ENCODE data around the gene MAP3K14.
A peak's percentile ranks its signal among the peaks of the same experiment; 100 is the strongest.
"Not testable (repeated sequence)": the region's sequence is repeated elsewhere in the genome, so short reads cannot be mapped to it uniquely, and the experiment has no call there.

The MAP3K14 gene

GRCh38 chr17:45316434-45317110 is at the start of gene MAP3K14:
TSS of gene MAP3K14 (minus strand) at chr17:45317020. CDS start at chr17:45290745, 26,275 bp downstream.
- no peak for DNase-seq

GRCh38 chr17:45366049-45366448 is 49.2 kb upstream of the MAP3K14 start:
- no peak for DNase-seq

- DNase-seq, result no peak
Observed at GRCh38 chr17:45364531-45365390, 47.9 kb upstream of the MAP3K14 start.

- DNase-seq, result no peak
Observed at GRCh38 chr17:45363498-45363897, 46.7 kb upstream of the MAP3K14 start.

- no peak for DNase-seq
Observed at GRCh38 chr17:45361976-45362375, 45.2 kb upstream of the MAP3K14 start.

- DNase-seq, result no peak
Observed at GRCh38 chr17:45361451-45361850, 44.6 kb upstream of the MAP3K14 start.

- no peak for DNase-seq
Observed at GRCh38 chr17:45357364-45357997, 40.7 kb upstream of the MAP3K14 start.

- no peak for DNase-seq
Observed at GRCh38 chr17:45355087-45355486, 38.3 kb upstream of the MAP3K14 start.

GRCh38 chr17:45353043-45353442 is 36.2 kb upstream of the MAP3K14 start:
- no peak for DNase-seq

GRCh38 chr17:45351831-45352230 is 35.0 kb upstream of the MAP3K14 start:
- no peak for DNase-seq

- DNase-seq, result no peak
Observed at GRCh38 chr17:45347444-45347843, 30.6 kb upstream of the MAP3K14 start.

GRCh38 chr17:45346216-45347015 is 29.6 kb upstream of the MAP3K14 start:
- DNase-seq, result no peak

- DNase-seq, result no peak
Observed at GRCh38 chr17:45345554-45346215, 28.9 kb upstream of the MAP3K14 start.

GRCh38 chr17:45345246-45345553 is 28.4 kb upstream of the MAP3K14 start:
- DNase-seq, result no peak

- DNase-seq, result not testable (repeated sequence)
Observed at GRCh38 chr17:45343967-45344664, 27.3 kb upstream of the MAP3K14 start.

- DNase-seq, result no peak
Observed at GRCh38 chr17:45342871-45343526, 26.2 kb upstream of the MAP3K14 start.

- no peak for DNase-seq
Observed at GRCh38 chr17:45342306-45342705, 25.5 kb upstream of the MAP3K14 start.

- DNase-seq, result peak; percentile 53
Observed at GRCh38 chr17:45341533-45342158, 24.8 kb upstream of the MAP3K14 start.

GRCh38 chr17:45339646-45340605 is 23.1 kb upstream of the MAP3K14 start:
- no peak for DNase-seq

Data from GOT3 (cell line).